SHP77 (cell line): ENCODE measurements around the gene ADRM1.

Source experiments
- DNase-seq, 2 experiments: peaks; one replicate each; lab custom pipeline; 2025; lab: John Stamatoyannopoulos, UW

ADRM1 gene

DNA sequence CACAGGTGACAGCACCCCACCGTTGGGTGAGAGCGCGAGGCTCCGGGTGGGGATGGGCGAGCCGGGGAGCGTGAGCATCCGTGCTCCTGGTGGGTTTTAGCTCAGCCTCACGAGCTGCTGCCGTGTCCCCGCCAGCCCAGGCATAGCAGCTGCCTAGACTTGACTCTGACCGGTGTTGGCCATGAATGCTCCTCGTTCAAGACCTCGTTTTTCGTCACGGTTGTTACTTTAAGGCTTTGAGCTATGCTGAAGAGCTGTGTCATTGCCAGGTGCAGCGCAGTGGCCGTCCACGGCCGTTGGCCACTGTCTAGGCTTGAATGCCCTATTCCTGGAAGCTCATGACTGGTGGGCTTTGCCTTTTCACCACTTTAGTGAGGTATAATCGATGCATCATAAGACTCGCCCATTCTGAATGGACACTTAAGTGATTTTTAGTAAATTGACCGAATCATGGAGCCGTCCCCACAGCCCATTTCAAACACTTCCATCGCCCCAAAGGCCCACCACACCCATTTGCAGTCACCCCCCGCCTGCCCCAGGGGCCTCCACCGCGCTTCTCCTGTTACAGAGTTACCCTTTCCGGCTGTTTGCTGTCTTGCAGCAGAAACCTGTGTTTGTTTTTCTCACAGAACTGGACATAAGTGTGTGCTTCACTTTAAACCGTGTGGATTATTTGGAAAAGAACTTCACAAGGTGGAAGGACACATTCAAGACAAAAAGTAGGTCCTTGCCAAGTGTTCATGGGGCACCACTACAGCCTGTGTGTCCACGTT is 21.4 kb upstream of the ADRM1 start:
- DNase-seq, result no peak

- DNase-seq, result no peak
These were observed 20.7 kb upstream of the ADRM1 start for GRCh38 chr20:62282103-62282502.

GRCh38 chr20:62282877-62283503 is 19.8 kb upstream of the ADRM1 start:
- DNase-seq, result no peak

GRCh38 chr20:62284448-62284847 is 18.3 kb upstream of the ADRM1 start:
- DNase-seq, result no peak

- DNase-seq, result no peak
These were observed 17.6 kb upstream of the ADRM1 start for GRCh38 chr20:62285151-62285550.

- no peak for DNase-seq
These were observed 17.1 kb upstream of the ADRM1 start for GRCh38 chr20:62285722-62286121.

- no peak for DNase-seq
These were observed 16.2 kb upstream of the ADRM1 start for GRCh38 chr20:62286493-62287064.

DNA sequence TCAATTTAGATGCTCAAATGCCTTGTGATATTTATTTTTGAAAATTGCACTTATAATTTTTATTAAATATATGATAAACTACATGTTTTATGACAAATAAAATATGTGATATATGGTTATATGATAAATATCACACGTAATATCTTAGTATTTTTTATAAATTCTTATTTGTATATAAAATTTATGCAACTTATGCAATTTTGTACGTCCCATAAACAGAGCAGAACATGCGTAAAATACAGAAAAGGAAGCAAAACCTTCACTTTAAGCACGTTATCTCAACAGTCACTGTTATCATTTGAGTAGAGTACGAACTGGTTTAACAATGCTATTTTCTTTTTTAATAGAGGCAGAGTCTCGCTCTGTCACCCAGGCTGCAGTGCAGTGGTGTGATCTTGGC is 15.7 kb upstream of the ADRM1 start:
- DNase-seq, result no peak

GRCh38 chr20:62287759-62288534 is 14.8 kb upstream of the ADRM1 start:
- no peak for DNase-seq

- DNase-seq, result no peak
These were observed 14.2 kb upstream of the ADRM1 start for GRCh38 chr20:62288535-62289105.

DNA sequence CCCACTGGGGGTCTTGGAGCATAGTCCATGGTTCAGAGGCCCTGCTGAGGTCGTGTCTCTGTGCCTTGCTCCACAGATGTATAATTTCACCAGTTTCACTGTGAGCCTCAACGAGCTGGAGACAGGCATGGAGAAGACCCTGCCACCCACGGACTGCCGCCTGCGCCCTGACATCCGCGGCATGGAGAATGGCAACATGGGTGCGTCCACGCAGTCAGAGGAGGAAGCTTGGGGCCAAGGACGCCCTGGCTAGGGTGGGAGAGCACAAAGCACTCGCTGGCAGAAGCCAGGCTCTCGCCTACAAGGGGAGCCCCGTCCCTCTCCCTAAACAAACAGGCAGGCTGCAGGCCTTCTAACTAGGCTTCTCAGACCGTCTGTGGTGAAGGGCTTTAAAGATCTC is 13.7 kb upstream of the ADRM1 start:
- no peak for DNase-seq

- no peak for DNase-seq
These were observed 12.9 kb upstream of the ADRM1 start for GRCh38 chr20:62289898-62290297.

DNA sequence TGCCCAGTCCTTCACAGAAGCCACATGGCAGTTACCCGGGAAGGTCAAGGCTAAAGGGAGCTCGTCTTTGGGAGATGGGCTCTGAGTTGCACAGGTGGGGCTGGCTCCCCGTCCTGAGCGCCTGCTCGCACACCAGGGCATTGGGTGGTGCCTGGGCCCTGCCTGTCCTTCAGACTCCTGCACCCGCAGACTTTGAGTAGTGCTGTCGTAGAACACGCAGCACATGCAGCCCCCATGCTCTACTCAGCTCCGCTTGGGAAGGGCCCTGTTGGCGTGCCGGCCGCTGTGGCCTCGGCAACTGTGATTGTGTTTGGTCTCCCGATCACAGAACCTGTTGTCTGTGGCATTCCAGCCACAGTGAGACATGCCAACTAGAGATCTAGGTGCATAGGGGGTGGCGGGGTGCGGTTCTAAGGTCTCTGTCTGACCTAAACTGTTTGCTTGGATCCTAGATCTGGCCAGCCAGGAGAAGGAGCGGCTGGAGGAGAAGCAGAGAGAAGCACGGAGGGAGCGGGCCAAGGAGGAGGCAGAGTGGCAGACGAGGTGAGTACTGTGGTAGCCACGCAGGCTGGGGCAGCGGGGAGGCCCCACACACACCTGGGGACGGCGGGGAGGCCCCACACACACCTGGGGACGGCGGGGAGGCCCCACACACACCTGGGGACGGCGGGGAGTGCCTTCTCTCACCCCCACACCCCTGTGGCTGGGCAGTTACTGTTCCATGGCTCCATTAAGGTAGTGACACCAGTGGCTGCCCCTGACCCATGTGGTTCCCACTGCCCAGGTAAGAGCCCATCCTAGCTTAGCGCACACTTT is 11.3 kb upstream of the ADRM1 start:
- DNase-seq, result no peak

- DNase-seq, result no peak
These were observed 10.7 kb upstream of the ADRM1 start for GRCh38 chr20:62292108-62292507.

DNA sequence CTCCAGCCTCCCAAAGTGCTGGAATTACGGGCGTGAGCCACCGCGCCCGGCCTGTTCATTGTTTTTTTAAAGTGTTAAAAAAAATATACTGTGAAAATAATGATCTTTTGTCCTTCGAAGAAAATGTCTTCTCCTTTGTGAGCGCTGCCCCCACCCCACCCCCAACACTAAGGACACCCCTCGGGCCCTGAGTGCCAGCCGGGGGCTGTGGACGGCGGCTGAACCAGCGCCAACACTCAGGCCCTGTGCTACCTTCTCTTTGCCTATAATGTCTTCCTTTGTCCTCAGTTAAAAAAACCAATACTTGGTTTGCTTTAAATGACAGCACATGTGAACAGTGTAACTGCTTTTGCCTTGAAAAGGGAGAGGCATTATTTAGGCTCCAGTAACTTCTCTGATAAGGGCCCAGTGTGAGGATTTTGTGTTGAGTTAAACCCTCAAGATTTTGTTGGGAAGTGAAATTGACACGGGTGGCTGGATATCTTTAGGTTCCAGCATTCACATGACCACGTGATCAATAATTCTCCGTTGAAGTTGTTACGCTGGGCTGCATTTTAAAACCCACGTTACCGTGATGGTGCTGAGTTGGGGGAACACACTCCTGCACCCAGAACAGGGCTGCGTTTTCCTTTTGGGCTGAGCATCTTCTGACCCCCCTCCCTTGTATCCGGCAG is 9.5 kb upstream of the ADRM1 start:
- DNase-seq, result no peak

DNA sequence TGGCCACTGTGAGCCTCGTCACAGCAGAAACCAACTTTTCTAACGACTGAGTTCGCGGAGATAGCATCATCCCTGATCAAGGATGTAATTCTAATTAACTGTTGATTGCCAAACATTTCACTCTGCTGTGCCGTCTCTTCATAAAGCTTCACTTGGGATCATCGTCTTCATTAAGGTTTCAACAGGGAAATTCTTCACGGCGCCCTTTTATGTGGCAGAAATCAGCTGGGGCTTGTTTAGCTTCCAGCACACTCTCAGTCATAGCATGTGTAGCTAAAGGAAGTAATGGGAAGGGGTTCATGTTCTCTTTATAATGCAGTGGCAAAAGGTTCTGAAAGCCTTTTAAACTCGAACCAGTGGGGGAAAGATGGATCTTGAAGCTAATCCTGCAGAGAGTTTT is 8.9 kb upstream of the ADRM1 start:
- no peak for DNase-seq

DNA sequence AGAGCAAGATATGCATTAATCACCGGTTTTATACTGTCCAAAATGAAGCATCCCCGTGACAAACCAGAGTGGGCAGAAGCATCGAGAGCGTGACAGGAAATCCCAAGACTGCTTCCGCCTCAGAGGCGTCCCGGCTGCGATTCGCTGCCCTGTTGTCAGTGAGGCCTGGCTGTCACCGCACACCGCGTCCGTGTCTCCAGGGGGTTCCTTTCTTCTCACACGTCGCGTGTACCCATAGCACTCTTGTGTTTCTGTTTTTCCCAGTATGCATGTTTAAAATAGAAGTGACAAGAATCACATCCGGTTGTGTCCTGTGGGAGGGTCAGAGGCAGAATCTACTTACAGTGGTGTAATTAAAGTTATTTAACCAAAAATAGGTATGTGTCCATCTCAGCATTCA is 8.3 kb upstream of the ADRM1 start:
- no peak for DNase-seq

- DNase-seq, result no peak
These were observed 5.9 kb upstream of the ADRM1 start for GRCh38 chr20:62296724-62297448.

DNA sequence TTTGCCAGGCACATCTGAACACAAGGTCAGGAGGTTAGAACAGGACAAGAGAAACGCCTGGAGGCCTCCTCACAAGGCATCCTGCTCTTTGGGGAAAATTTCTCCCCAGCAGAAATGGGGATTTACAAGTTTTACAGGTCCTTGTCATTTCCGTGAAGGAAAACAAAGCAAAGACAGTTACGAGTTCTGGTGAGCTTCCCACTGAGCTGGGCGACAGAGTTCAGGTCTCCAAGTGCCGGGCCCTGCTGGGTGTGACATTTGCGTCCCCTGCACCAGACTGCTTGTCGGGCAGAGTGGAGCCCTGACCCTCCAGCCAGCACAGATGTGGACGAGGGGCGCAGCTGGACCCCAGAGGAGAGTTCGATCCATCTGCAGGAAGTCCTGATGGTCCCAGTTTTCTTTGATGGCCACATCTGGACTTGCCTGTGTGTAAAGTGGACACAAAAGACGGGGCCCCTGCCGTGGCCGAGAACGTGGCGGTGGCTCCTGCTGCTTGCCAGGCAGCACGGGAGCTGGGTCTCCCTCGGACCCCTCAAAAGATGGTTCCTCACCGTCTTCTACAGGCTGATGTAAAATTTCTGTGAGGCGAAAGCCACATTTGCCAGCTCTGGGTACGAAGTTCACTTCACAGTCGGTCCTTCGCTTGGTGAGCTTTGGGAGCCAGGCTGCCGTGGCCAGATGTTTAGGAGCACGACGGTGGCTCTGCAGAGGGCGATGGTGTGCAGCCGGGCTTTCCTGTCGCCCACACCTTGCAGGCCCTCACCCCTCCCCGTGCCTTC is 5.2 kb upstream of the ADRM1 start:
- DNase-seq, result peak in 1 of 2 experiments; percentile 26
